K562 (cell line): ENCODE data around the gene TRUB2. TPM values are rescaled to one million over a fixed set of nuclear protein-coding genes. Genes with fewer than 3 reads are reported as not detected.

Experiments used
- ATAC-seq: fragments of 200-7000 bp; cut with Tn5 transposase; 3 replicates; pipeline ENCODE4 v1.9.1; 2020; ENCODE audit warnings: moderate library complexity
- BruUV-seq: library from RNA; stranded (reverse); fragments of 400-500 nt; replicated peaks from 2 replicates; lab custom pipeline; 2021; lab: Mats Ljungman, UMichigan
- CTCF ChIA-PET: fragments of 300-600 bp; formaldehyde crosslinking; extraction: SDS; loops from one replicate; lab custom pipeline; 2021; ENCODE audit warnings: low intra/inter-chr PET ratio; lab: Yijun Ruan, JAX
- POLR2A ChIA-PET: fragments of 300-600, 350-650 bp; sonication (Branson Sonifier 250); formaldehyde crosslinking; extraction: SDS; loops from one replicate; lab custom pipeline; 2021; ENCODE audit warnings: antibody characterized with exemption, inconsistent platforms; lab: Yijun Ruan, JAX
- DNase-seq, 4 experiments: peaks; one replicate each; pipeline versions ENCODE4 v3.0.0 to v3.0.0-alpha.2; 2011 to 2018; ENCODE audit warnings: low spot score in 3 of 4, mixed read lengths in 3 of 4; ENCODE audit errors: extremely low read depth in 1 of 4
- FAIRE-seq: peaks from 2 replicates; lab custom pipeline; 2011; peaks lifted over from hg19 to GRCh38; lab: Jason Lieb, UNC
- H2AFZ ChIP-seq: 2 replicates; pipeline ENCODE4 v1.6.0; 2011; ENCODE audit warnings: low read depth, low read length, control low read depth, inconsistent platforms
- H3K27ac ChIP-seq: fragments of 200-600 bp; 3 replicates; pipeline ENCODE4 v1.8.0; 2011; ENCODE audit warnings: low read depth, mild to moderate bottlenecking, control low read depth, inconsistent platforms, low read length, moderate library complexity, mixed read lengths; ENCODE audit errors: extremely low read depth
- H3K27me3 ChIP-seq, 2 experiments: fragments of 300-600 bp in 1 of 2; 2 replicates in 1 of 2; 3 replicates in 1 of 2; pipeline versions ENCODE4 v1.6.0 to v1.8.0; 2011; ENCODE audit warnings: inconsistent platforms in 2 of 2, low read length in 2 of 2, mild to moderate bottlenecking in 1 of 2, mixed read lengths in 1 of 2, moderate library complexity in 1 of 2; ENCODE audit not compliant: control insufficient read depth in 2 of 2, insufficient read depth in 2 of 2
- H3K36me3 ChIP-seq: fragments of 300-600 bp; 3 replicates; pipeline ENCODE4 v1.8.0; 2011; ENCODE audit warnings: mild to moderate bottlenecking, low read length, inconsistent platforms; ENCODE audit not compliant: control insufficient read depth, insufficient read depth
- H3K4me1 ChIP-seq, 2 experiments: fragments of 200-600 bp in 1 of 2; replicated peaks in 1 of 2; 2 replicates in 1 of 2; 3 replicates in 1 of 2; pipeline versions ENCODE4 v1.5.1 to v1.8.0; 2011; ENCODE audit warnings: inconsistent platforms in 2 of 2, low read length in 2 of 2, mild to moderate bottlenecking in 1 of 2, mixed read lengths in 1 of 2, moderate library complexity in 1 of 2; ENCODE audit not compliant: control insufficient read depth in 2 of 2, insufficient read depth in 2 of 2
- H3K4me2 ChIP-seq: 2 replicates; pipeline ENCODE4 v1.6.1; 2011; ENCODE audit warnings: low read length, control low read depth, inconsistent platforms, mixed read lengths; ENCODE audit not compliant: insufficient read depth
- H3K4me3 ChIP-seq: fragments of 200-600 bp; sonication (generic), shearing (Covaris generic); 2 replicates; pipeline ENCODE4 v1.5.1; 2016; ENCODE audit warnings: control low read depth, inconsistent platforms
- H3K79me2 ChIP-seq: fragments of 200-600 bp; 3 replicates; pipeline ENCODE4 v1.8.0; 2011; ENCODE audit warnings: low read length, inconsistent platforms; ENCODE audit not compliant: control insufficient read depth, insufficient read depth
- H3K9ac ChIP-seq, 2 experiments: 2 replicates each; pipeline versions ENCODE4 v1.6.0 to v1.6.1; 2011; ENCODE audit warnings: low read depth in 2 of 2, low read length in 2 of 2, control low read depth in 1 of 2, inconsistent platforms in 1 of 2, mild to moderate bottlenecking in 1 of 2, mixed read lengths in 1 of 2; ENCODE audit not compliant: insufficient read depth in 1 of 2
- H3K9me1 ChIP-seq: one replicate; pipeline ENCODE4 v1.6.0; 2011; ENCODE audit warnings: inconsistent platforms, mild to moderate bottlenecking, low read length, moderate library complexity; ENCODE audit not compliant: control insufficient read depth, insufficient read depth
- H3K9me3 ChIP-seq: replicated peaks from 2 replicates; pipeline ENCODE4 v1.5.1; 2011; ENCODE audit warnings: low read depth, low read length, inconsistent platforms; ENCODE audit not compliant: control insufficient read depth, insufficient read depth
- H4K20me1 ChIP-seq: replicated peaks from 2 replicates; pipeline ENCODE4 v1.6.1; 2011; ENCODE audit warnings: low read length, inconsistent platforms, mixed read lengths; ENCODE audit not compliant: control insufficient read depth, insufficient read depth
- GATAD2B ChIP-seq: fragments of 450-650 bp; IDR thresholded peaks from 2 replicates; pipeline ENCODE4 v1.6.1; 2017; ENCODE audit warnings: mild to moderate bottlenecking, borderline replicate concordance
- HMGN3 ChIP-seq: IDR thresholded peaks from 2 replicates; pipeline ENCODE4 v1.6.1; 2011; ENCODE audit warnings: borderline replicate concordance, low read depth, mild to moderate bottlenecking, mixed read lengths, low read length; ENCODE audit not compliant: insufficient read length; ENCODE audit errors: extremely low read depth
- MAFK ChIP-seq: IDR thresholded peaks from 2 replicates; pipeline ENCODE4 v1.6.1; 2011; ENCODE audit warnings: low read length, improper control_type of control experiment
- NR4A1 ChIP-seq, 2 experiments: fragments of 250-450 bp in 1 of 2; fragments of 450-650 bp in 1 of 2; sonication (Bioruptor Pico) in 1 of 2; IDR thresholded peaks; 2 replicates each; pipeline versions ENCODE4 v1.4.0 to v1.6.1; 2016 to 2020; ENCODE audit warnings: mild to moderate bottlenecking in 2 of 2, missing compliant biosample characterization in 1 of 2, missing genetic modification characterization in 1 of 2, moderate library complexity in 1 of 2
- RBFOX2 ChIP-seq: fragments of 200-400 bp; formaldehyde crosslinking; IDR thresholded peaks from 2 replicates; pipeline ENCODE4 v1.6.1; 2017; ENCODE audit warnings: low read depth, mild to moderate bottlenecking, low read length, moderate library complexity
- ZBED1 ChIP-seq: IDR thresholded peaks from 2 replicates; pipeline ENCODE4 v1.6.1; 2014
- ZBTB7A ChIP-seq: IDR thresholded peaks from 2 replicates; pipeline ENCODE4 v1.6.1; 2011; ENCODE audit warnings: low read depth, mild to moderate bottlenecking, low read length, moderate library complexity, borderline replicate concordance; ENCODE audit not compliant: control insufficient read depth
- ZNF133 ChIP-seq: fragments of 250-450 bp; sonication (Bioruptor Pico); IDR thresholded peaks from 2 replicates; pipeline ENCODE4 v1.4.0; 2020; ENCODE audit warnings: mild to moderate bottlenecking
- WGBS: fragments of 100-300 bp; shearing (Covaris generic); methylation state at CpG from one replicate; pipeline ENCODE4 v1.1.6; 2016; ENCODE audit warnings: low coverage, mixed read lengths; ENCODE audit not compliant: insufficient coverage; ENCODE audit errors: missing lambda C conversion rate; 5-methylcytosine and 5-hydroxymethylcytosine counted together
- in situ Hi-C: fragments of 300-500 bp; cut with MboI; formaldehyde crosslinking; loops from 4 replicates; pipeline ENCODE4 v1.15.0; 2018; ENCODE audit warnings: inconsistent platforms, mixed read lengths
- intact Hi-C: fragments of 100-400 bp; cut with micrococcal nuclease; formaldehyde crosslinking; loops from 2 replicates; pipeline ENCODE4 v1.14.2; 2022
- polyA plus RNA-seq, 8 experiments: library from polyadenylated mRNA; depleted of rRNA in 4 of 8; stranded (reverse) in 5 of 8; unstranded in 3 of 8; fragments of >200 nt; fragmentation: Nextera tagmentation in 2 of 8; fragmentation: Illumina TruSeq in 1 of 8; extraction: Ambion mirVana in 2 of 8; extraction: Trizol in 1 of 8; gene quantifications; 2 replicates each; pipeline versions ENCODE4 v1.2.1 to v1.2.3, GENCODE V29; 2011 to 2014; ENCODE audit warnings: inconsistent platforms in 1 of 8, missing spikeins in 1 of 8
- total RNA-seq, 7 experiments: library from RNA; depleted of rRNA in 6 of 7; stranded (reverse); fragments of >200 nt in 6 of 7; fragmentation: Illumina TruSeq in 2 of 7; extraction: Trizol in 2 of 7; gene quantifications; 2 replicates each; pipeline versions ENCODE4 v1.2.1 to v1.2.3, GENCODE V29; 2011 to 2021; ENCODE audit warnings: low replicate concordance in 1 of 7
- TF ChIP-seq, protein P1 (sequence below), 2 experiments: fragments of 250-450 bp in 1 of 2; fragments of 450-650 bp in 1 of 2; sonication (Bioruptor Pico) in 1 of 2; IDR thresholded peaks; 2 replicates each; pipeline versions ENCODE4 v1.6.1 to v1.8.0; 2016 to 2021; ENCODE audit warnings: mild to moderate bottlenecking in 2 of 2, moderate library complexity in 2 of 2, missing compliant biosample characterization in 1 of 2, missing genetic modification characterization in 1 of 2

Gene TRUB2
- total and polyA plus RNA-seq, 9 of the 15 experiments (the other 6 are each of a cell fraction or from before 2014, with no cell fraction given) = 9.3 to 110 (median 63.0) TPM

DNA sequence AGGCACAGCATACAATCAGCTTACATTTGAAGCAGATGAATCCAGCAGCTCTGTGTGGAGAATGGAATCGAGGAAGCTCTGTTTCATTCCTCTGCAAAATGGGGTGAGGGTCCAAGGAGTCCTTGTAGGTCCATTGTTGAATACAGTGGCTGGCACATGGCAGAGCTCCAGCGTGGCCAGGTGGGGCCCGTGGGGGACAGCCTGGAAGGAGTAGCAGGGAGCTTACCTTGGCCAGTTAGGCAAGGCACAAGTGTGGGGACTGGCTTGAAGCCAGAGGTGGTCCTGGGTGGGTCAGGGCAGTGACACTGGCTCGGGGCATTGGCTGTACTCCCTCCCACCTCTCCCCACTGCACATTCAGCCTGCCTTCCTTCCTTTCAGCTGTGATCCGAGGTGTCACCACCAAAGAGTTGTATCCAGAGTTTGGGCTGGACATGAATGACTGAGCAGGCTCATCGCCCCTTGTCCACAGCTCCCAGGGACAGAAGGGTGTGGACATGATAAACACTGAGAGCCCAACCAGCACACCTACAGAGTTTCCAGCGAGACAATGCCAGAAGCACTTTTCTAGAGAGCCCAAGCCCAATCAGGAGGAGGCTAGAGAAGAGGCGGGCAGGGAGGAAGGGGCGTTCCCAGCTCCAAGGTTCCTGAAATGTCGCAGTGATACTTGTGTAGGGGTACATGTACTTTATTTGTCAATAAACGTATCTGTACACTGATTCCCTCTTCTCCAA is 33.8 kb downstream of the TRUB2 start:
- BruUV-seq = TSS peak; percentile 26
- TF ChIP-seq GATAD2B (no peak), ZBTB7A (peak; percentile 31; the same call in 1 of the 2 replicates), NR4A1 (CRISPR knock-in tag; IDR thresholded peaks at IDR 0.05) (0 out of 2 replicates have a peak, but pooled peaks have one; percentile 22), NR4A1 (tag; IDR thresholded peaks at IDR 0.05) (no peak), MAFK (no peak), ZNF133 (0 out of 2 replicates have a peak, but pooled peaks have one; percentile 40), HMGN3 (no peak), ZBED1 (no peak), RBFOX2 (peak; percentile 46)
- TF ChIP-seq, protein P1, sequence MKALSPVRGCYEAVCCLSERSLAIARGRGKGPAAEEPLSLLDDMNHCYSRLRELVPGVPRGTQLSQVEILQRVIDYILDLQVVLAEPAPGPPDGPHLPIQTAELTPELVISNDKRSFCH (CRISPR knock-in tag; IDR thresholded peaks at IDR 0.05) = no peak
- TF ChIP-seq, protein P1 (tag; IDR thresholded peaks at IDR 0.05) = no peak
- Histone ChIP-seq H3K4me2 (no peak overlapping the region), H3K9me3 (no peaks in the 10 kb centered on the region), H4K20me1 (no peaks in the 10 kb centered on the region; the same call in 1 of the 2 replicates), H3K79me2 (no peaks in the 10 kb centered on the region), H3K9ac (peak overlapping the region in 1 of 2 experiments; percentile 80; a peak in 2 of 4 replicates), H2AFZ (no peak overlapping the region), H3K27ac (no peak overlapping the region), H3K36me3 (peaks cover 30% of the 10 kb centered on the region), H3K4me1 (peaks cover 0 to 5% of the 10 kb centered on the region in 2 experiments; a peak in 1 of 5 replicates), H3K27me3 (no peaks in the 10 kb centered on the region), H3K9me1 (no peaks in the 10 kb centered on the region), H3K4me3 (no peak overlapping the region)
- DNase-seq (peak in 2 of 4 experiments; percentile 15 to 29), FAIRE-seq (no peak), ATAC-seq (no peak; the same call in 2 of the 3 replicates)
- WGBS = 57% methylated on average over 11 of the region's 11 CpGs
- in situ Hi-C loops = loop anchor here (25.0 kb wide), 1 partner anchor 1499 kb away; no protein-coding TSS in a partner anchor
- ChIA-PET POLR2A (interaction anchor here (0.6 to 5.5 kb wide), 11 partner anchors 8 to 1486 kb away, joined by 3 to 35 read pairs (median 3); partner anchors contain the start of genes GOLGA2 and SWI5), CTCF (no interaction called here)
- intact Hi-C loops = no loop called here
